ENCODE measurements around the gene COL6A2.

The COL6A2 gene

DNA sequence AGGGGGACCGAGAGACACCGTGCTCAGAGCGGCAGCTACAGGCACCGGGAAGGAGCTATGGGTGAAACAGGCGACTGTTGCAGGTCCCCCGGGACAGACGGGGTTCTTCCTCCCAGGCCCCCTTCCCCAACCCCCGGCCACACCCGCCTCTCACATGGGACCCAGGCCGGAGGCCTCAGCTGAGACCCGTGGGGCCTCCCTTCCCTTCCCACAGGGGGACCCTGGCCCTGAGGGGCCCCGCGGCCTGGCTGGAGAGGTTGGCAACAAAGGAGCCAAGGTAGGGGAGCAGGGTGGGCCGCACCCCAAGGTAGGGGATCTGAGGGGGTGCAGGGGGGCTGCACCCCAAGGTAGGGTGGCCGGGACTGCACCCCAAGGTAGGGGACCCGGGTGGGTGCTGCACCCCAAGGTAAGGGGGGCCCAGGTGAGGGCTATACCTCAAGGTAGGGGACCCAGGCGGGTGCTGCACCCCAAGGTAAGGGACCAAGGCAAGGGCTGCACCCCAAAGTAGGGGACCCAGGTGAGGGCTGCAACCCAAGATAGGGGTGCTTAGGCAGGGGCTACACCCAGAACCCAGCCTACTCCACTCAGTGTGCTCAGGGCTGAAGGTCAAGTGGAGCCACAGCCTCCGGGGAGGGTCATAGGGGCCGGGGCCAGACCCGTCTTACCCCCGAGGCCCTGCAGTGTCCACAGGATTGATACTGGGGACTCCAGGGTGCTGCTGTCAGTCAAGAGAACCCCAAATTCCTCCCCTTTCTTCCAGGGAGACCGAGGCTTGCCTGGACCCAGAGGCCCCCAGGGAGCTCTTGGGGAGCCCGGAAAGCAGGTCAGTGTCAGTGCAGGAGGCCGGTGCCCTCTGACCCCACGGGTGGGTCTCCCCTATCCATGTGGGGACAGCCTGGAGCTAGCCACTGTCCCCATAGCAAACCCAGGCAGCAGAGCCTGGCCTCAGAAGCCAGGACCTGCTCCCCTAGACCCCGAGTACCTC is 22.7 kb downstream of the COL6A2 start:
- DNase-seq (ENCODE audit: low read depth): no peak
- no peak overlapping the region for H3K4me3 ChIP-seq (ENCODE audit: low read length)
- TF ChIP-seq, protein P1, sequence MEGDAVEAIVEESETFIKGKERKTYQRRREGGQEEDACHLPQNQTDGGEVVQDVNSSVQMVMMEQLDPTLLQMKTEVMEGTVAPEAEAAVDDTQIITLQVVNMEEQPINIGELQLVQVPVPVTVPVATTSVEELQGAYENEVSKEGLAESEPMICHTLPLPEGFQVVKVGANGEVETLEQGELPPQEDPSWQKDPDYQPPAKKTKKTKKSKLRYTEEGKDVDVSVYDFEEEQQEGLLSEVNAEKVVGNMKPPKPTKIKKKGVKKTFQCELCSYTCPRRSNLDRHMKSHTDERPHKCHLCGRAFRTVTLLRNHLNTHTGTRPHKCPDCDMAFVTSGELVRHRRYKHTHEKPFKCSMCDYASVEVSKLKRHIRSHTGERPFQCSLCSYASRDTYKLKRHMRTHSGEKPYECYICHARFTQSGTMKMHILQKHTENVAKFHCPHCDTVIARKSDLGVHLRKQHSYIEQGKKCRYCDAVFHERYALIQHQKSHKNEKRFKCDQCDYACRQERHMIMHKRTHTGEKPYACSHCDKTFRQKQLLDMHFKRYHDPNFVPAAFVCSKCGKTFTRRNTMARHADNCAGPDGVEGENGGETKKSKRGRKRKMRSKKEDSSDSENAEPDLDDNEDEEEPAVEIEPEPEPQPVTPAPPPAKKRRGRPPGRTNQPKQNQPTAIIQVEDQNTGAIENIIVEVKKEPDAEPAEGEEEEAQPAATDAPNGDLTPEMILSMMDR (IDR thresholded peaks at IDR 0.05; ENCODE audit: insufficient read depth, low read depth, low read length, missing control alignments): no peak

DNA sequence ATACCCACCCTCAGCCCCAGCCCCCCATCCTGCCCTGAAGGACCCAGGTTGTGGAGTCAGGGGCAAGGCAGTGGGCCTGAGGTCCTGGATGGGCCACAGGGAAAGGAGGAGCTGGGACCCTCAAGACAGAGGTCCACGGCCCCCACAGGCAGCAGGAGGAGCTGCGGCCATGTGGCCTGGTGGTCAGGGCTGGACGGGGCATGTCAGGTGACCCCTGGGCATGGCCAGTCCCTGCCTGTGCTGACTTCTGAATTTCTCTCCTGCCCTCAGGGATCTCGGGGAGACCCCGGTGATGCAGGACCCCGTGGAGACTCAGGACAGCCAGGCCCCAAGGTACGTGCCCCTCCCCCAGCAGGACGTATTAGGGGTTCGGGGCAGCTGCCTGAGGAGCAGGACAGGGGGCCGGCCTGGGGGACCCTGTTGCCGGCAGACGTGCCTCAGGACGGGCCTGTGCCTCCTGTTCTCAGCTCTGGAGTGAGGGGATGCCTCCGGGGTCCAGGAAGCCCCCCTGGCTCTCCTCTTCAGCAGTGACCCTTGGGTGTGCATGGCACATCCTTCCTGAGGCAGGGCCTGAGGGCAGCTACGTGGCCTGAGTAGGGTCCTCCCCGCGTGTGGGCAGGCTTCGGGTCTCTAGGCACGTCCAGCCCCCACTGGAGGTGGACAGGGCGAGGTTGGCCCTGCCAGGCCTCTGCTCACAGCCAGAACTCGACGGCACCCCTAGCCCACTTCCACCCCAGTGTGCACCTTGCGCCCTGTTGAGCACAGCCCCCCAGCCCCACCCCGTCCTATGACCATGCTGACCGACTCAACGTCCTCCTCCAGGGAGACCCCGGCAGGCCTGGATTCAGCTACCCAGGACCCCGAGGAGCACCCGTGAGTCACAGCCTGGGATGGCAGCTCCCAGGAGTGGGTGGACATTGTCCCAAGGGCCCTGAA is 23.6 kb downstream of the COL6A2 start:
- DNase-seq (ENCODE audit: low read depth): no peak
- H3K4me3 ChIP-seq (ENCODE audit: low read length): no peak overlapping the region
- TF ChIP-seq, protein P1 (IDR thresholded peaks at IDR 0.05; ENCODE audit: insufficient read depth, low read depth, low read length, missing control alignments): no peak

DNA sequence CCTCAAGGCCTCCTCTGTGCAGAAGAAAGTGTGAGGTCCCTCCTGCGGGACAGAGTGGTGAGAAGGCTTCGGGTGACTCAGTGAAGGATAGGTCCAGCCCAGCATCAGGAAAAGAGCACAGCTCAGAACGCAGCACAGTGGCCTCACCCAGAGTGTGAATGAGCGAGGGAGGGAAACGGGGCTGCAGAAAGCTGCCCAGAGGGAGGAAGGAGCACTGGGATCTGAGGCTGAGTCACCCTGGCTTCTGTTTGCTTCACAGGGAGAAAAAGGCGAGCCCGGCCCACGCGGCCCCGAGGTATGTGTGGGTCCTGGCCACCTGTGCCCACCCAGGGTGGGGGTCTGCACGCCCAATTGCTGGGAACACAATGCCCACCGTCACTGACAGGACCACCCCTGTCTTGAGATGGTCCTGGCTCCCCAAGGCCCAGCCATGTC is 24.3 kb downstream of the COL6A2 start:
- peak; percentile 9 for DNase-seq (ENCODE audit: low read depth)
- no peak overlapping the region for H3K4me3 ChIP-seq (ENCODE audit: low read length)
- TF ChIP-seq, protein P1 (IDR thresholded peaks at IDR 0.05; ENCODE audit: insufficient read depth, low read depth, low read length, missing control alignments): no peak

DNA sequence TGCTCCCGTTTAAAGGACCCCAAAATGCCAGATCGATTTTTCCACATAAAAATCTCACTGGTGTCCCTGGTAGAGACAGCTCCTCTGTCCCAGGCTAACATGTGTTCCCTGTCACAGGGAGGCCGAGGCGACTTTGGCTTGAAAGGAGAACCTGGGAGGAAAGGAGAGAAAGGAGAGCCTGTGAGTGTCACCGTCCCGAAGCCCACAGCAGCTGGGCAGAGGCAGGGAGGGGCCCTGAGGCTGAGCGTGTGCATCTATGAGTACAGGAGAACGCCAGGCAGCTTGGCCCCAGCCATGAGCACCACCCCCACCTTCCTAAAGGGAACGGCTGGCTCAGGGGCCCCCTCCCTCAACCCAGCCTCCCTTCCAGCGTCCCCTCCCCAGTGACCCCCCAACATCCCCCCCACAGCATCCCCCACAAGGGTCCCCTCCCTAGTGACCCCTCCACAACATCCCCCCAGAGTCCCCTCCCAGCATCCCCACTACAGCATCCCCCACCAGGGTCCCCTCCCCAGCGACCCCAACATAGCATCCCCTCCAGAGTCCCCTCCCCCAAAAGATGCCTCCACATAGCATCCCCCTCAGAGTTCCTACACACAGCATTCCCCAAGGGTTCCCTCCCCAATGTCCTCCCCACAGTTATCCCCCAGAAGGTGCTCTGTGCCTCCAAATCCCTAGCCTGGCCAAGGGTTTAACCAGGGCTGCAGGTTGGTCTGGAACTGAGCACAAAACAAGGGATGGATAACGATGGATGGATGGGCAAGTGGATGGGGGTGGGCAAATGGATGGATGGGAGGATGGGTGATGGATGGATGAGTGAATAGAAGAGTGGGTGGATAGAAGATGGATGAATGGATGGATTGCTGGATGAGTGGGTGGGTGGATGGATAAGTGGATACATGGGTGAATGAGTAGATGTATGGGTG is 25.1 kb downstream of the COL6A2 start:
- no peak for DNase-seq (ENCODE audit: low read depth)
- TF ChIP-seq, protein P1 (IDR thresholded peaks at IDR 0.05; ENCODE audit: insufficient read depth, low read depth, low read length, missing control alignments): no peak
- H3K4me3 ChIP-seq (ENCODE audit: low read length): no peak overlapping the region

DNA sequence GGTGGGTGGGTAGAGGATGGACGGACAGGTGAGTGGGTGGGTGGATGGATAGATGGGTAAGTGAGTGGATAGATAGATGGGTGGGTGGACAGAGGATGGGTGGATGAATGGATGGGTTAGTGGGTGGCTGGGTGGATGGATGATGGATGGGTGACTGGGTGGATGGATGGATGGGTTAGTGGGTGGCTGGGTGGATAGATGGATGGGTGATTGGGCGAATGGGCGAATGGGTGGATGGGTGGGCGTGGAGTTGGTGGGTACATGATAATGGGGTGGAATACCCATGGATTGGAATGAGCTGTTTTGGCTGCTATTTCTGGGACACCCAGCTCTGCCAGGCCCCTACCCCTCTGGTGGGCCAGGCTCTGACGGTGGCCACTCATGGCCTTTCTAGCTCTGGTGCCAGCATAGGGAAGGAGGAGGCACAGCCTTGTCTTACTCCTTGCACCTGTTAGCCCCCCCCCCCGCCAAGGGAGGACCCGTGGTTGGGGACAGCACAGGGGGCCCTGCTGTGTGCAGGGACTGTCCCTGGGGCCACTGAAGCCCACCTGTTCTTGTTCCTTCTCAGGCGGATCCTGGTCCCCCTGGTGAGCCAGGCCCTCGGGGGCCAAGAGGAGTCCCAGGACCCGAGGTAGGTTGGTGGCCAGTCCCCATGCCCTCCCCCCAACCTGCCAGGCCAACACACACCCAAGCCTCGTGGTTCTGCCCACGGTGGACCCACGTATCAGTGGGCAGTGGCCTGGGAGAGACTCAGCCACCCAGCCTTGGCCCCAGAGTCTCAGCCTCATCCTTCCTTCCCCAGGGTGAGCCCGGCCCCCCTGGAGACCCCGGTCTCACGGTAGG is 26.4 kb downstream of the COL6A2 start:
- TF ChIP-seq, protein P1 (IDR thresholded peaks at IDR 0.05; ENCODE audit: insufficient read depth, low read depth, low read length, missing control alignments): no peak
- DNase-seq (ENCODE audit: low read depth): no peak
- H3K4me3 ChIP-seq (ENCODE audit: low read length): no peak overlapping the region
